Kidney tubule cell (primary cell): ENCODE data around the gene TRAF3.

ENCODE experiments used
- DNase-seq: peaks from one replicate; pipeline ENCODE4 v3.0.0-alpha.2; 2018; ENCODE audit warnings: low spot score

TRAF3 gene

DNA sequence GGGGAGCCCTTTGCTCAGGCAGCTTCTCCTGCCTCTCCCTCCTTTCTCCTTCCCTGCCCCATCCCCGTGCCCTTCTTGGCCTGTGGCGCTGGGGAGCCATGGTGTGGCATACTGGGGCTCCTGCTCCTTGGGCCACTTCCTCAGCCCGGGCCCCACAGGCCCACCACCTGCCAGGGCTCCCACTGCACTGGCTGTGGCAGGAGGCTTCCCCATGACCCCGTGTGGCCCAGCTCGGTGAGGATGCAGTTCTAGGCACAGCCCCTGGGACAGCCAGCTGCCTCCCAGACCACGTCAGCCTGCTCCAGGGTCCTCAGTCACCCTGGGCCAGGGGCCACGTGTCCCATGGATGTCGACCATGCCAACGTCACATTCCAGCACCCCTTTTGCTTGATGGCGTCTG lies 132.2 kb downstream of the TRAF3 start:
- DNase-seq, result no peak

DNA sequence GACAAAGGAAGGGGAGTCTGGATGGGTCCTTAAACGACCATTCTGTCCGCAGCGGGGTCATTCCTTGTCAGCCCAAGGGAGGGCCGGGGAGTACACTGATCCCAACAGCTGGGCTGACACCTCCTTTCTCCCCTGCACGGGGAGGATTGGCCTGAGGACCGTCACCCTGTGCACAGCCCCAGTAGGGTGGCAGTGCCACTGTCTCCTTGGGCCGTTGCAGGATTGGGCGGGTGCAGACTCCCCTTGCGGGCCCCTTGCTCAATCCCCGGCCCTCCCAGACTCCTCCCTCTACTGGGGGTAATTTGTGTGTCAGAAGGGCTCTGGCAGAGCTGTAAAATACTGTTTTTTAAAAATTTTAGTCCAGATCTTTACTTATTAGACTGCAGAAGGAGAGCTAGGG lies 132.7 kb downstream of the TRAF3 start:
- no peak for DNase-seq

GRCh38 chr14:102910442-102910841 lies 133.2 kb downstream of the TRAF3 start:
- DNase-seq, result no peak

DNA sequence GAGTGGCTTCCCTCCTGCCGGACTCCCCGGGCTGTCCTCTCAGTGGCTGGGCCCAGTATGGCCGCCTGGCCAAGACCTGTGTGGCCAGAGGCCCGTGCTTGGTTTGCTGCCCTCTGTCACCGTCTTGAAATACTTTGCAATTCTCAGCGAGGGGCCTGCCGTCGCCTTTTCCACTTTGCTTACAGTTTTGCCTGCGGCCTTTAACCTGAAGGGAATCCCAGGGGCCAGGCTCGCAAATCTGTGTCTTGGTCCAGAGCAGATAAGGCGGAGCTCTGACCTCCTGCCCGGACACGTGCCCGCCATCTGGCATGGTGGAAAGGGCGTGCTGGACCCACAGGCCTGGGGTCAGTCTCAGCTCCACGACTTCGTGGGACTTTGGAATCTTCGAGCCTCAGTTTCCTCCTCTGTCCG lies 134.3 kb downstream of the TRAF3 start:
- DNase-seq, result no peak

GRCh38 chr14:102911991-102912761 lies 134.9 kb downstream of the TRAF3 start:
- DNase-seq, result no peak

GRCh38 chr14:102913341-102914211 lies 136.3 kb downstream of the TRAF3 start:
- DNase-seq, result no peak

DNA sequence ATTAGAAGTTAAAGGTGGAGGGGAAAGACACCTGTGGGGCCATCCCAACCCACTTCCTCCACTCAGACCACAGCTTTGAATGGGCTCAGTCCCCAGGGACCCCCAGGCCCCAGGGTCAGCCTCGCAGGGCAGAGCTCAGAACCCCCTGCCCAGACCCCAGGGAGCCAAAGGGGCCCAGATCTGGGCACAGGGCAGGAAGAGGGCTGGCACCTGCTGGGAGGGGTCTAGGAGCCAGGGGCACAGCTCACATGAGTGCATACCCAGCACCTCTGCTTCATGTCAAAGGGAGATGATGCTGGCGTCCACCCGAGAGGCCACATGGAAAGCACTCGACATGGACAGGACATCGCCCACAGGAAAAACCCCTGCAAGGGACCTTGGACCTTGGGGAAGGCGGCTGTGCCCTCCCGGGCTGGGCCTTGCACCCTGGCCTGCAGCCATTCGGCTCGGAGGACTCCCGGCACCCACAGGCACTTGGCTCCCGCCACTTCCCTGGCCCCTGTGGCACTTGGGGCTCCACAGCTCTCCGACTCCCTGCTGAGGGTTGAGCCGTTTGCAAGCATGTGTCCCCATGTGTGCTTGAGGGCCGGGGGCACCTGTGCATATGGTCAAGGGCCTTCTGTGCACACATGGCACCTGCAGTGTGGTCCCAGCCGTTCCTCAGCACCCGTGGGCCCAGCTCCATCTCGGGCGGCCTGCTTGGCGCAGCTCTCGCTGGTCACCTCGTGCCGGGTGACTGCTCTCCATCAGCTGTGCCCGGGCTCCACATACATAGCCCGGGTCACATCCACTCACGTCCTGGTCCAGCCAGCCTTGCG lies 137.4 kb downstream of the TRAF3 start:
- DNase-seq, result no peak

DNA sequence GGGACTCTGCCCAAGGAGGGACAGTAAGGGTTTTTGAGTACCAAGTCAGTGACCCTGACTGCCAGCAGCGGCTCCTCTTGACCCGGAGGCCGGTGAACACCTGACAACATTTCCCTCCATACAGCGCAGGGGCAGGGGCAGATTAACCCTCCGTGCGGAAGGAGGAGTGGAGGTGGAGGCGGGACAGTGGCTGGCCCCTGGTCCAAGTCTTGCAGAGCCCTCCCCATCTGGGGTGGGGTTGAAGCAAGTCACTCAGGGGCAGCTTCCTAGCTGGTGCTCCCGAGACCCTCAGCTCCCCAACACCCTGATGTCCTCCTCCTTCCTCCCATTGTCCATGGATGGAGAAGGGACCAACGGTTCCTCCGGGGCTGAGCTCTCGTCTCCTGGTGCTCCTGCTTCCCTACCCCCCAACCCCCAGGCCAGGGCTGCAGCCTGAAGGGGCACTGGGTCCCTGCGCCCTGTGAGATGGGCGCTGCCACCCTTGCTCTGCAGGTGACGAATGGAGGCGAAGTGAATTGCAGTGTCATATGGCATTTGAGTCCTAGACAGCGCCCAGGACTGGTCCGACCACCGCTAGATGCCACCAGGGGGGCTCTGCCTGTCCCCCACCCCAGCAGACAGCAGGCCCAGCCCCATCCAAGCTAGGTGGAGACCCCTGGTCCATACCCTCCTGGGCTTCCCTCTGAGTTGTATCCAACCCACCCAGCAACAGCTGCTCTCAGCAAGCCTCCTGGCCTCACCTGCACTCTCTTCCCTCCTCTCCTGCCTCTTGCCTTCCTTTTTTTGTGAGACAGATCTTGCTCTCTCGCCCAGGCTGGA lies 138.3 kb downstream of the TRAF3 start:
- no peak for DNase-seq

- no peak for DNase-seq
Measured at GRCh38 chr14:102916347-102917055, 139.3 kb downstream of the TRAF3 start.

- no peak for DNase-seq
Measured at GRCh38 chr14:102917056-102917385, 139.8 kb downstream of the TRAF3 start.

- DNase-seq, result peak; percentile 14
Measured at GRCh38 chr14:102917469-102918211, 140.4 kb downstream of the TRAF3 start.

GRCh38 chr14:102918438-102918837 lies 141.2 kb downstream of the TRAF3 start:
- no peak for DNase-seq

DNA sequence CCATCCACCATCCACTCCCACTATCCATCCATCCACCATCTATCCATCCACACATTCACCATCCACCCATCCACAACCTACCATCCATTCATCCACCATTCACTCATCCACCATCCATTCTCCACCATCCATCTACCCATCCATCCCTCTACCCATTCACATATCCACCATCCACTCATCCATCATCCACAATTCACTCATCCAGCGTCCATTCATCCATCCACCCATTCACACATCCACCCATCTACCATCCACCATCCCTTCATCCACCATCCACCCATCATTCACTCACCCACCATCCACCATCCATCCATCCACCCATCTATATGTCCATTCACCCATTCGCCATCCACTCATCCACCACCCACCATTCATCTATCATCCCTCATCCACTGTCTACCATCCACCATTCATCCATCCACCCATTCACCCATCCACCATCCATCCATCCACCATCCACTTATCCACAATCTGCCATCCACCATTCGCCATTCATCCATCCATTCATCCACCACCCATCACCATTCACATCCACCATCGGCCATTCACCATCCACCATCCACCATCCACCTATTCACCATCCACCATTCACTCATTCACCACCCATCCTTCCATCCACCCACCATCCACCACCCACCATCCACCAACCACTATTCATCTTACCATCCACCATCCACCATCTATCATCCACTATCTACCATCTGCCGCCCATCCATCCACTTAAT lies 143.2 kb downstream of the TRAF3 start:
- no peak for DNase-seq

GRCh38 chr14:102920998-102921304 lies 143.7 kb downstream of the TRAF3 start:
- DNase-seq, result no peak

GRCh38 chr14:102922490-102923200 lies 145.4 kb downstream of the TRAF3 start, which contains the start of gene AMN:
Gene AMN, plus strand, starts transcription at chr14:102922663. Its CDS starts 26 bp downstream, at chr14:102922689.
- DNase-seq, result peak; percentile 41

- no peak for DNase-seq
Measured at GRCh38 chr14:102923201-102923924, 146.1 kb downstream of the TRAF3 start.

DNA sequence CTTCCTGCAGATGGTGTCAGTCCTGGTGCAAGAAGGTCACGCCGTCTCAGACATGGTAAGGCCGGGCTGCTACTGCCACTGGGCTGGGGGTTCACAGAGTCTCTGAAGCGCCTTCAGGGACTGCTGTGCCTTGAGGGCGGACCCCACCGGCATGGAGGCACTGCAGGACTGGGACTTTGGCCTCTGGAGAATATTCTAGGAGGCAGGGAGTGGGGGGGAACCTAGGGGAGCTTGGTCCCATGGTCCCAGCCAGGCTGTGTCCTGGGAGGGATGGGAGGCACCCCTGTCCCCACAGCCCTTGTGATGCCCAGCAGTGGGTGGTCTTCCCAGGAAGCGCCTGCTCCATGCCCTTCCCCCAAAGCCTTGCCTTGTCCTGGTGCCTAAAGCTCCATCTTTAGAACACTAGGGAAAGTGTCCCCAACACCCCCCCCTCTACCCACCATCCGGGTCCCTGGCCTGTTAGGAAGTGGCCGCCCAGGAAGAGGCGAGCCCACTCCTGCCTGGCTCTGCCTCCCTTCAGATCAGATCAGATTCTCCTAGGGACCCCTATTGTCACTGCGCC lies 146.8 kb downstream of the TRAF3 start:
- DNase-seq, result no peak
